HG02970 (cell line): Measurements from ENCODE around the gene LPIN1.
"Not testable (repeated sequence)": the region's sequence is repeated elsewhere in the genome, so short reads cannot be mapped to it uniquely, and the experiment has no call there.

Experiments used
- ATAC-seq: cut with Tn5 transposase; IDR thresholded peaks from one replicate; pipeline ENCODE4 v1.9.1; 2021; ENCODE audit warnings: mild to moderate bottlenecking, moderate library complexity, moderate number of reproducible peaks; ENCODE audit not compliant: unreplicated experiment, low FRiP score

The LPIN1 gene

DNA sequence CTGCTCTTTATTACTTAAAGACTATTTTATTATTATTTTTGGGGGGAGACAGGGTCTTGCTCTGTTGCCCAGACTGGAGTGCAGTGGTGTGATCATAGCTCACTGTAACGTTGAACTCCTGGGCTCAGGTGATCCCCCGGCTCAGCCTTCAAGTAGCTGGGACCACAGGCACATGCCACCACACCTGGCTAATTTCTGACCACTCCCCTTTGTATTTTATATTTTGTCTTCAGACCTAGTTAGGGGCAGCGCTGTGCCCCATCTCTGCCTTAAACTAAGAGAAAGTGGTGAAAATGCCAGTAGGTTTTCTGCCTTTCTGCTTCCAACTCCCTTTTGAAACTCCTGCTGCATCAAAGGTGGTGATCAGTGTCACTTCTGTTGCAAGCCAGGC, 82.5 kb downstream of the LPIN1 start:
- no peak for ATAC-seq

DNA sequence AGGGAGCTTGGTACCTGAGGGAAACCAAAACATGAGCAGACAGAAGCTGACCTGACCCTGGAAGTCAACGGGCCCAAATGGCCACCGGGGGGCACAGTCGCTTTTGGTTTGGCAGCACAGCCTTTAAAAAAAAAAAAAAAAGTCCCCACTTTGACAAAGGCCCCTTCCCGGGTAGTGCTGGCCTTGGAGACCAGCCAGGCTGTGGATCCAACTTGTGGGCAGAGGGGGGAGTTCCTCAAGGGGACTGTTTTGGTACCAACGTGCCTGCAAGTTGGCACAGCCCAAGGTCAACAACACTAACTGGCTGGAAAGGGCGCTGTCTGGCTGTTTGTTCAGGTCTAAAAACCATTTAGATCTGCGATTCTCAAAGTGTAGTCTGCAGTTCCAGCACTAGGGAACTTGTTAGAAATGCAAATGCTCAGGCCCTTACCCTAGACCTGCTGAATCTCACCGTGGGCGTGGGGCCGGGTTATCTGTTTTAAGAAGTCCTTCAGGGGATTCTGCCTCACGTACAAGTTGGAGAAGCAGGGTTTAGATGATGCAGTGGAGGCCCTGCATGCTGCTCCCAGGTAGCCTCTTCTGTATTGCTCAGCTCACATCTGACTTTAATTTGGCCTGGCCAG, 83.0 kb downstream of the LPIN1 start:
- ATAC-seq = peak; percentile 10

DNA sequence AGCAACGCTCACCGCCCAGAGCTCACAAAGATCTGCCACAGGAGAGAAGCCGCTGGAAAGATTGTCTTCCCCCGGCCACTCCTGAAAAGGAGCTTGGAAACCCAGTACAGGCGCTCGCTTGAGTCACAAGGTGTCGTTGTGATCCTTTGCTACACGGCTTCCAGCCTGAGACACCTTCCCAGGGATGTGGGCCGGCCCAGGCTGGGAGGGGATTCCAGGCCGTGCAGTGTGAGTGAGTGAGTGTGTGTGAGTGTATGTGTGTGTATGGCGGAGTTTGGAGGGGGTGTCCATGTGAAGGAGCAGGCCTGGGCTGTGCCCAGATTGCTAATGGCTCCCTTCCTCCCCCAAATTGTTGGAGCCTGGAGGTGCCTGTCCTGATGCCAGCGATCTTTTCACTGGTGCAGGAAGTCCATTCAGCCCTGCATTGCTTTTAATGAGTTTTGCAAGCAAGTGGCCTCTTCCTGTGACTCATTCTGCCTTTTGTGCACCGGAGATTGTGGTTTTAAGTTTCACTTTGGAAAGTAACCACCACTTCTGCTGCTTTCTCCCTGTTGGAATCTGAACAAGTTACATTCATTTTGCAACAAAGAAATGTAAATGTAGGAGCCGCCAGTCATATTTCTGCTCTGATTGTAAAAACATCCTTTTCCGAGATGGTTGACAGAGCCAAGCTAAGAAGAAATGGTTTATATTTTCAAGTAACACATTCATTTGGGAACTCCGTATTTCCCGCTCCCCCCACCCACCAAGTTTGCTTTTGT, 83.7 kb downstream of the LPIN1 start:
- peak; percentile 77 for ATAC-seq

DNA sequence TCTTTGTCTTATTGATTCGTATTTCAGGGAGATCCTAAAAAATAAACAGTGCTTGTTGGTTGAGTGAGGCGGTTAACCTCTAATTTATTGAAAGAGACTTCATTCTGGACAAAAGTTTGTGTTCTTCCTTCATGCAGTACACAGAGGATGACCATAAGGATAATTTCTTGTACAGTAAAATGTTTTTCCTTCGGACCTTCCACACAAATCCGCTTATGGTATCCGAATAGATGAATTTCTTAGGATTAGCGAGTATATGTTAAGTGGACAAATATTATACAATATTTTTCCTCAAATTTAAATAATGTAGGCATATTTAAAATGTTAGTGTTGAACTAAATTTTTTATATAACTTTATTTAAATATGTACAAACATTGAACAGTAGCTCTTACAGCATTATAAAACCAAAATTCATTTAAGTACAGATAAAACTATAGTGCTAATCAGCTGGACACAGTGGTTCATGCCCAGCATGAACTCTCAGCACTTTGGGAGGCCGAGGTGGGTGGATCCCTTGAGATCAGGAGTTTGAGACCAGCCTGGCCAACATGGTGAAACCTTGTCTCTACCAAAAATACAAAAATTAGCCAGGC, 84.4 kb downstream of the LPIN1 start:
- no peak for ATAC-seq

DNA sequence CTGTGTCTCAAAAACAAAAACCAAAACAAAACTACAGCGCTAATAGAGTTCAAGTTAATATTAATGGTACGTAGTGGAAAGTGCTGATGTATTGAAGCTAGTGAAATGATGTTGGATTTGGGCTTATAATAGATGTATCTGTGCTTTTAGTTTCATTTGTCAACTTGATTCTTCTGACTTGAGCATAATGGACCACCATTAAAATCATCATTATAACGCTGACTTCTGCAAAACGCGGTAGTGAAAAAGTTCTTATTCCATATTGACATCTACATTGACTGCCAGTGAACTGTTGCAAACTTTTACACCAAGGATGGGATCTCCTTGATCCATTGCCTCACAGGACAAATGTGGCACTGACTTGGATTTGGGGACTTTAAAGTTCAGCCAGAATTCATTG, 85.0 kb downstream of the LPIN1 start:
- no peak for ATAC-seq

DNA sequence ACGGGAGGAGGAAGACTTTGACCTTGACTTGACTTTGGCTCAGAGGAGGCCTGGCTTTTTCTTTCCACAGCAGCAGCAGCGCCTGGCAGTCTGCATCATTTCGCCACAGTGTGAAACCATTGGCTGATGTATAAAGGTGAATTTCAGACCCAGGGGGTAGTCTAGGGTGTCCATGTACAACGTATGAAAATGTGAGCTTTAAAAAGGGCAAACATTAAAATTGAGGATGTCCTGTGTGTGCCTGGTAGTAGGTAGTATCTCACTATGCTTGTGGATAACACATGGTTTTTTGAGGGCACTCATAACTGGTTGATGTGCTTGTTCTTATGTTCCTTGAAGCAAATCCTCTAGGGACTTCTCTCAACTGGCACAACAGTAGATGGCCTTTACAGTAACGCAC, 86.1 kb downstream of the LPIN1 start:
- no peak for ATAC-seq

DNA sequence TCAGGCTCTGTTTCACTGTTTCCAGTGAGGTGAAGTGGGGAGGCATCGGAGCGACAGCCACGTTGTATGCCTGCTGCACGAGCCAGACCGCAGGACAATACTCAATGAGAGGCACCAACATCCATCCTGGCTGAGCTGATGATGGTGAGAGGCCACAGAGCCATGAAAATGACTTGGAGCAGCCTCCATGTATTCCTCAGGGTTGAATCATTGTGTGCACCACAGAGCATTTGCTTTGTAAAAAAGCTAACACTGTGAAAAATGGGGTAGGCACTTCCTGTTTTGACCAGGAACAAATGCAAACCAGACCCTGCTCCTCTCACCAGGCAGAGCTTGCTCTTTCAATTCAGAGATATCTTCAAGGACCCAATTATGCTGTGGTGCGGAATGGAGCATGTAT, 87.2 kb downstream of the LPIN1 start:
- ATAC-seq = no peak

DNA sequence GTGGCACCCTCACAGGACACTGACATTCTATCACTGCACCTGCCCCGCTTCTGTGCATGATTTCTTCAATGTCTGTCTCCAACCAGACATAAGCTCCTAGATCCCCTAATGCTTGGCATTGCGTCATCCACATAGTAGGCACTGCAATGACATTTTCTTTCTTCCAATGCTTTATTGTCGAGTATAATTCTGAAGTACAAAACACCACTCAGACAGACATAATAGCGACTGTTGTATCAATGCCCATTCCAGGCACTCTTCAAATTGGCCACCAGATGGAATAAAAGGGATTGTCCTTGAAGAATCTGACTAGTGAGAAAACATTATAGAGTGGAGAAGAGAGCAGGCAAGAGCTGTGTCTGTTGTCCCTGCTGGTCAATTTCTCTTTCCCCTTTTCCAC, 89.0 kb downstream of the LPIN1 start:
- no peak for ATAC-seq

DNA sequence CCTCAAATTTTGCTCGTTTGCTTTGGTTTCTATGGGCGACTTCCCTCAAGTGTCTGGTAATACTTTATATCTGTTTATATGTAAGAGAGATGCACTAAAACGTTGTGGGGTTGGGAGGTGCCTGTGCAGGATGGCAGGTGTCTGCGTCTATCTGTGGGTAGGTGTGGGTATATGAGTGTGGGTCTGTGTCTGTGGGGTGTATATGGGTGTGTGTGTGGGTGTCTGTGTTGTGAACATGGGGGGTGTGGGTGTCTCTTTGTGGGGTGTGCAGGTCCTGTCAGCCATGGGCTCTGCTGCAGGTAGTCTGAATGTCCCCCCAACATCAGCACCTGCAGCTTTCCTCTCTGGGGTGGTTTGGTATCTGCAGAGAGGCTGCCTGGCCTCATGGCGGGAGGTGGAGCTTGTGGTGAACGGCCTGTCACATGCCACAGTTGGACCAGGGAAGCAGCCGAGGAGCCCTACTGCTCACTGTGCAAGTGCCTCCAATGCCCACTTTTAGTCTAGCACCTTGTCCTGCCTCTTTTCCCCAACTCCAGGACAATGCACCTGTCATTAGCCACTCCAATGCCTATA, 90.3 kb downstream of the LPIN1 start:
- ATAC-seq = no peak

DNA sequence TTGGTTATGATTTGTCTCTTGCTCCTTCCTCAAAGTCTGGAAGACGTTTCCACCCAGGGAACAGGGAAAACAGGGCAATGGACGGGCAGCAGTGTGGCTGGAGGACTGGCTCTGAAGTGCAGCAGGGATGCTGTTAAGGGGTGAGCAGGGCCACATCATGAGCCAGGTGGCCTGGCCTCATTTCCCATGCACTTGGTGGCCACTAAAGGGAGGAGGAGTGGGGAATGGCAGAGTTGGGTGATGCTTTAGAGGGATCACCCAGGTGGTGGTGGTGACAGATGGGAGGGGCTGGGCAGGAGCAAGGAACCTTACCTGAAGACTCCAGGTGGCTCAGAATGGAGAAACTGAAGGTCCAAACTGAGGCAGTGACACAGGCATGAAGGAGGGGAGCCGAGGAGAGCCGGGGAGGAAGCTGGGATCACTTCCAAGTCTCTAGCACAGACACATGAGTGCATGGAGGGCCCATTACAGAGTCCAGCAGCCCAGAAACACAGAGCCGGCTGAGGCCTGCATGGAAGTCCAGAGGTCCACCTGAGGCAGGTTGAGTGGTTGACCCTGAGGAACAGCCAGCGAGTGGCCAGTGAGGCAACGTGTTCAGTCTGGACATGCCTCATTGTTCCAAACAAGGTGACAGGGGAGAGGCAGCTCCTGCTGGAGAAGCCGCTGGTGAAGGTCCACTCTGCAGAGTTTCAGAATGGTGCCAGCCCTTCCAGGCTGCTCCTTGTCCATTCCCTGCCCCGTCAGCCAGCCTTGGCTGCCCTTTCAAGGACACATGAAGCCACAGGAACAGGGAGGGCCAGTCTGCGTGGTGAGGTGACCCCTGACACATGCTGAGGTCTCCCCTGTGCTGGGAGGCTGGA, 91.7 kb downstream of the LPIN1 start:
- ATAC-seq = no peak

DNA sequence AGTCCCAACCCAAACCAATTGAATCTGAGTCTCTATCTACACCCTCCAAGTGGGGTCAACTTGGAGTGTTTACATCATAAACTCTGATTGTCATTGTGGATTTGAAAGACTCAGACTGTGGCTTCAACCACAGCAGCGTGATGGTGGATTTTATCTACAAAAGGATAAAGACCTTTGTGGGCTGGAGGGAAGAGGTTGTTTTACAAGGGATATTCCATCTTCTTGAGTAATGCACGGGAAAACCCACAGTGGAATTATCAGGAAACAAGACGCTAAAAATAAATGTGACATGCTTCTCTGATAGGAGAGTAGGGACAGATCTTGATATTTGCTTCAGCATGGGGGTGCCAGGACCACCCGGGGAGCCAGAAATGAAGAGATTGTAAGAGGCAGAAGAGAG, 93.5 kb downstream of the LPIN1 start:
- no peak for ATAC-seq

DNA sequence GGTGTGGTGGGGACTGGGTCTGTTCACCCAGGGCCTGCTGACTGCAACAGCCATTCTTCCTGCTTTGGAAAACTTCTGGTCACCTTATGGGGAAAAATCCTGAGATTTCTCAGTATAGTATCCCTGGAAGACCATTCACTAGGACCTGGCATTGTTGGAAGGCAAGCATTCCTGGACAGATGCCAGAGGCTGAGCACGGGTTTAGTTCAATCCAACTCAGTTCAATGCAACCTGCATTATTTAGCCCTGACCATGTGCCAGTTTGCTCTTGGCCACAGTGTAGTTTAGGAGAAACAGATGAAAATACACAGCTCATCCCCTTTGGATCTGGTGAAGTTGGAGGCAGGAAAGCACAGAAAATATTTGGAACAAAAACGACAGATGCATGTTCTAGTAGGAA, 95.9 kb downstream of the LPIN1 start:
- no peak for ATAC-seq

DNA sequence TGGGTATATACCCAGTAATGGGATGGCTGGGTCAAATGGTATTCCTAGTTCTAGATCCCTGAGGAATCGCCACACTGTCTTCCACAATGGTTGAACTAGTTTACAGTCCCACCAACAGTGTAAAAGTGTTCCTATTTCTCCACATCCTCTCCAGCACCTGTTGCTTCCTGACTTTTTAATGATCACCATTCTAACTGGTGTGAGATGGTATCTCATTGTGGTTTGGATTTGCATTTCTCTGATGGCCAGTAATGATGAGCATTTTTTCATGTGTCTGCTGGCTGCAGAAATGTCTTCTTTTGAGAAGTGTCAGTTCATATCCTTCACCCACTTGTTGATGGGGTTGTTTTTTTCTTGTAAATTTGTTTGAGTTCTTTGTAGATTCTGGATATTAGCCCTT, 98.4 kb downstream of the LPIN1 start:
- not testable (repeated sequence) for ATAC-seq

DNA sequence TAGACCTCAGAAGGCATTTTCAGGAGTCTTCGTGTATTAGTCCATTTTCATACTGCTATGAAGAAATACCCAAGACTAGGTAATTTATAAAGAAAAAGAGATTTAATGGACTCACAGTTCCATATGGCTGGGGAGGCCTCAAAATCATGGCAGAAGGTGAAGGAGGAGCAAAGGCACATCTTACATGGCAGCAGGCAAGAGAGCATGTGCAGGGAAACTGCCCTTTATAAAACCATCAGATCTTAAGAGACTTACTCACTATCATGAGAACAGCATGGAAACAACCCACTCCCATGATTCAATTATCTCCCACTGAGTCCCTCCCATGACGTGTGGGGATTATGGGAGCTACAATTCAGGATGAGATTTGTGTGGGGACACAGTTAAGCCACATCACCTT, 101.5 kb downstream of the LPIN1 start:
- ATAC-seq = not testable (repeated sequence)

DNA sequence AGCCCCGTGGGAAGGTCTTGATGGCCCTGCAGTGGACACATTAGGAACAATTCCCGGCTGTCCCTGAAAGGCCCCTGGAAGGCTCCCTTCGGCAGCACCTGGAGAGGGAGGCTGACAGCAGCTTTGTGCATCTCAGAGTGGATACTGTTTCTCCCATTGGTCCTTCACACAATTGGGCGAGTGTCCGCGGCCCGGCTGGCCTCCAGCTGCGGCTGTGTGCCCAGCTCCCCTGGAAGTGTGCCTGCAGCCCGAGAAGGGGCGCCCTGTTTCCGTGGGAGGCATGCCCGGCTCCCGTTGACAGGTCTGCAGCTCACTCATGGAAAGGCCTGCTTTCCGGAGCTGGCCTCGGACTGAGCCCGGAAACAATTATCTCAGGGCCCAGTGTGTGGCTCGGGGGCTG, 103.7 kb downstream of the LPIN1 start:
- no peak for ATAC-seq

DNA sequence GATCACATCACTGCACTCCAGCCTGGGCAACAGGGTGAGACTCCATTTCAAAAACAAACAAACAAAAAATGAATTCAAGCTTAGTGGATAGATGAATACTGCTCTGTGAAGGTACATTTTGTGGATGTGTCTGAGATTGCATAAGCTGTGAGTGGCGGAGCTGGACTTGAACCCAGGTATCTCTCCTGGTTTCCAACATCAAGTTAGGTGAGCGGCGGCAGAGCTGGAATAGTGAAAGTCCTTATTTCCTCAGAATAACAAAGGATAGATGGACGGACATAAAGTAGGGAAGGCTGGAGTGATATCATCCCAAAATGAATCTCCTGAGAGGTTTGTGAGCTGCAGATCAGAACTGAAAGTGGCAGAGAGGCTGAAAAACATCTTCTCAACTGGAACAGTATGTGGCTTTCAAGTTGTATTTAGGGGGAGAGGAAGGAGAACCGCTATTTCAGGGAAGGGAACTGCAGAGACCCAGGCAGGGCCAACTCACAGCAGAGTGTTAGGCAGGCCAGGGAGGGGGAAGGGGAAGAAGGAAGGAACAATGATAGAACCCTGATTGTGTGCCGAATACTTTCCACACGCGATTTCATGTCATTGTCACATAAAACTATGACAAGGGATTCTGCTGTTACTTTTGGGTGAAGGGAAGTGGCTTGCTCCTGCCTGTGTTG, 106.2 kb downstream of the LPIN1 start:
- ATAC-seq = no peak

DNA sequence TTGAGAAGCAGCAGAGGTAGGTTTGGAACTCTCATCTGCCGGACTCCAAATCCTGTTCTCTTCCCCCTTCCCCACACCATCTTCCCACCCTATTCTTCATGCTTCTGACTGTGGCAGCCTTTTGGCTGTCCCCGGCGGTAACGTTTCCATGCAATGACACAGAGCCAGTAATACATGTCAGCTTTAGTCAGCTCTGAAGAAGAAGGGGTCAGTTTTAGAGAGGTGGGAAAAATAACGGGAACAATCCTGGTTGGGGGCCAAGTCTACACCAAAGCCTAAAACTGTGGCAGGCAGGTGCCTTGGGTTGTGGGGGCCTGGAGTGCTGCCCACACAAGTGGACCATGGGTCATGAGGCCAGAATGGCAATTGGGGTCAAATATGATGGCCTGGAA, 106.8 kb downstream of the LPIN1 start:
- ATAC-seq = no peak

DNA sequence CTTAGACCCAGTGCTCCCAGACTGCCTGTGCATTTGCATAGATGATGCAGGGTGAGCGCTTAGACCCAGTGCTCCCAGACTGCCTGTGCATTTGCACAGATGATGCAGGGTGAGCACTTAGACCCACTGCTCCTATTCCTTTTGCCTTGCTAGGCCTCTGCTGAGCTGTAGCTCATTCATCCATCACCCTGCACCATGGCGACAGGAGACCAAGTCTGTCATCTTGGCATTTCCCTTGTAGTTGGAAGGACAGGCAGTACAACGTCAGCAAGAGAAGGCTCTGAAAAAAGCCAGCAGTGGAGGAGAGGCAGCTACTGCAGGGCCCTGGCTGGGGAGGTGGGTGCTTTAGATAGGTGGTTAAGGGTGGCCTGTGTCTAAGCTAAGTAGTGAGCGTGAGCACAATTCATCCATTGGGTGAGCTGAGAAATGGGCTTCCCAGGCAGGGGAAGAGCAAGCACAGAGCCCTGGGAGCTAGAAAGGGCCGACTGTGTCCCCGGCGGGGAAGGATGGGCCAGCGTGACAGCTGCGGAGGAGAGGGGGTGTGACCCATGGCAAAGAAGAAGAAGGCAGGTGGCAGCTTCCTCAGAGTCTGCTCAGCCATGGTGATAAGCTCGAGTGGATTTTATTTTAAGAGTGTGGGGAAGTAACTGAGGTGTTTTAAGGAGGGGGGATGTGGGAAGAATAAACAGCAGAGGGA, 108.8 kb downstream of the LPIN1 start:
- no peak for ATAC-seq

DNA sequence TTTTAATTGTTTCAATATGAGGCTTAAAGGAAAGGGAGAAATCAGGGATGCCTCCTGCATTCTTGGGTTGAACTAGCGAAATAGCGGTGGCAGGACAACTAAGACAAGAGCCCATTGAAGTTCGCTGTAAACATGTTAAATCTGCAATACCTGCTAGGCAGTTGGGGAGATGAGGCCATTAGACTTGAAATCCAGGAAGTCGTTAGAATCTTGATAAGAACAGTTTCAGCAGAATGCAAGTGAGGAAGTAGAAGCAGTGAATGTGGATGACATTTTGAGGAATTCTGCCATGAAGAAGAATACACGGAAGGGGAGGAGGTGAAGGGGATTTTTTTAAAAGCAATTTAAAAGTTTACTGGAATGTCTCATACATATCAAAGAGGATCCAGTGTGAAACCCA, 109.7 kb downstream of the LPIN1 start:
- ATAC-seq = no peak

DNA sequence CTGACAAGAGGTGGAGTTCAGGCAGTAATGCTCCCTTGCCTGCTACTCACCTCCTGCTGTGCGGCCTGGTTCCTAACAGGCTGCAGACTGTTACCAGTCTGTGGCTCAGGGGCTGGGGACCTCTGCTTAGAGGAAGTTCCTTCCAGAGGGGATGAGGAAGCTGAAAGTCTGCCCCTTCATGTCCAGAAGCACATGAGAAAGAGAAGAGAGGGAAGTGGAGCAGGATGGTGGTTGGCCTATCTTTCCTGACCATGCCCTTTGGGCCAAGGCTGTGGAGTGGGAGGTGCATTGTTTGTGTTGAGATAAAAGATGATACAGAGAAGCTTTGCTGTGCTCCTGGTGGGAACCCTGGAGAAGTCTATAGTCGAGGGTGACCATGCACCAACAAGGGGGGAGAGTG, 112.5 kb downstream of the LPIN1 start:
- no peak for ATAC-seq
